EL (cell line): ENCODE measurements around the gene REG1B.
"Not testable (repeated sequence)": the region's sequence is repeated elsewhere in the genome, so short reads cannot be mapped to it uniquely, and the experiment has no call there.

Experiments used
- DNase-seq: peaks from one replicate; pipeline ENCODE4 v3.0.0-alpha.2; 2016

The REG1B gene

GRCh38 chr2:79083597-79084251 is 4.1 kb downstream of the REG1B start:
- DNase-seq = no peak

- no peak for DNase-seq
Observed at GRCh38 chr2:79082987-79083386, 4.8 kb downstream of the REG1B start.

- no peak for DNase-seq
Observed at GRCh38 chr2:79071078-79071477, 16.7 kb downstream of the REG1B start.

GRCh38 chr2:79065201-79065600 is 22.6 kb downstream of the REG1B start:
- DNase-seq = no peak

- DNase-seq = not testable (repeated sequence)
Observed at GRCh38 chr2:79054769-79055168, 33.0 kb downstream of the REG1B start.

- DNase-seq = not testable (repeated sequence)
Observed at GRCh38 chr2:79053486-79053885, 34.3 kb downstream of the REG1B start.

- no peak for DNase-seq
Observed at GRCh38 chr2:79041032-79041448, 46.8 kb downstream of the REG1B start.

- no peak for DNase-seq
Observed at GRCh38 chr2:79039944-79040343, 47.8 kb downstream of the REG1B start.
